Body of pancreas (tissue), 4 donors: ENCODE measurements around the gene CYP4A11.
"Not testable (repeated sequence)": the region's sequence is repeated elsewhere in the genome, so short reads cannot be mapped to it uniquely, and the experiment has no call there.

ENCODE experiments used
- POLR2A ChIP-seq, 3 donors: fragments of 450-650 bp; IDR thresholded peaks; one replicate each; pipeline ENCODE4 v1.6.1; 2016; ENCODE audit warnings: antibody characterized with exemption in 3 of 3, mild to moderate bottlenecking in 2 of 3
- TF ChIP-seq, protein P1 (sequence below), 7 experiments: fragments of 450-650 bp in 4 of 7; fragments of 200-600 bp in 3 of 7; sonication (generic) in 3 of 7; IDR thresholded peaks; one replicate each; pipeline ENCODE4 v1.5.1; 2016 to 2019; ENCODE audit warnings: antibody characterized with exemption in 7 of 7

DNA sequence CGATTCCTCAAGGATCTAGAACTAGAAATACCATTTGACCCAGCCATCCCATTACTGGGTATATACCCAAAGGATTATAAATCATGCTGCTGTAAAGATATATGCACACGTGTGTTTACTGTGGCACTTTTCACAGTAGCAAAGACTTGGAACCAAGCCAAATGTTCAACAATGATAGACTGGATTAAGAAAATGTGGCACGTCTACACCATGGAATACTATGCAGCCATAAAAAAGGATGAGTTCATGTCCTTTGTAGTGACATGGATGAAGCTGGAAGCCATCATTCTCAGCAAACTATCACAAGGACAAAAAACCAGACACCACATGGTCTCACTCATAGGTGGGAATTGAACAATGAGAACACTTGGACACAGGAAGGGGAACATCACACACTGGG is 59.6 kb downstream of the CYP4A11 start:
- TF ChIP-seq, protein P1, sequence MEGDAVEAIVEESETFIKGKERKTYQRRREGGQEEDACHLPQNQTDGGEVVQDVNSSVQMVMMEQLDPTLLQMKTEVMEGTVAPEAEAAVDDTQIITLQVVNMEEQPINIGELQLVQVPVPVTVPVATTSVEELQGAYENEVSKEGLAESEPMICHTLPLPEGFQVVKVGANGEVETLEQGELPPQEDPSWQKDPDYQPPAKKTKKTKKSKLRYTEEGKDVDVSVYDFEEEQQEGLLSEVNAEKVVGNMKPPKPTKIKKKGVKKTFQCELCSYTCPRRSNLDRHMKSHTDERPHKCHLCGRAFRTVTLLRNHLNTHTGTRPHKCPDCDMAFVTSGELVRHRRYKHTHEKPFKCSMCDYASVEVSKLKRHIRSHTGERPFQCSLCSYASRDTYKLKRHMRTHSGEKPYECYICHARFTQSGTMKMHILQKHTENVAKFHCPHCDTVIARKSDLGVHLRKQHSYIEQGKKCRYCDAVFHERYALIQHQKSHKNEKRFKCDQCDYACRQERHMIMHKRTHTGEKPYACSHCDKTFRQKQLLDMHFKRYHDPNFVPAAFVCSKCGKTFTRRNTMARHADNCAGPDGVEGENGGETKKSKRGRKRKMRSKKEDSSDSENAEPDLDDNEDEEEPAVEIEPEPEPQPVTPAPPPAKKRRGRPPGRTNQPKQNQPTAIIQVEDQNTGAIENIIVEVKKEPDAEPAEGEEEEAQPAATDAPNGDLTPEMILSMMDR (IDR thresholded peaks at IDR 0.05): not testable (repeated sequence)
- not testable (repeated sequence) for TF ChIP-seq POLR2A (IDR thresholded peaks at IDR 0.05)
